Activated naive CD4-positive, alpha-beta T cell (primary cell): Measurements from ENCODE around the gene STK32C.
"Not testable (repeated sequence)": the region's sequence is repeated elsewhere in the genome, so short reads cannot be mapped to it uniquely, and the experiment has no call there.

Experiments used
- DNase-seq, 4 experiments: peaks; one replicate each; lab custom pipeline; 2025; lab: John Stamatoyannopoulos, UW

The STK32C gene

GRCh38 chr10:132232023-132232951 lies 75.5 kb downstream of the STK32C start:
- no peak for DNase-seq

GRCh38 chr10:132231656-132232022 lies 76.1 kb downstream of the STK32C start:
- no peak for DNase-seq

- DNase-seq = no peak
These were observed 77.1 kb downstream of the STK32C start for GRCh38 chr10:132230557-132231210.

DNA sequence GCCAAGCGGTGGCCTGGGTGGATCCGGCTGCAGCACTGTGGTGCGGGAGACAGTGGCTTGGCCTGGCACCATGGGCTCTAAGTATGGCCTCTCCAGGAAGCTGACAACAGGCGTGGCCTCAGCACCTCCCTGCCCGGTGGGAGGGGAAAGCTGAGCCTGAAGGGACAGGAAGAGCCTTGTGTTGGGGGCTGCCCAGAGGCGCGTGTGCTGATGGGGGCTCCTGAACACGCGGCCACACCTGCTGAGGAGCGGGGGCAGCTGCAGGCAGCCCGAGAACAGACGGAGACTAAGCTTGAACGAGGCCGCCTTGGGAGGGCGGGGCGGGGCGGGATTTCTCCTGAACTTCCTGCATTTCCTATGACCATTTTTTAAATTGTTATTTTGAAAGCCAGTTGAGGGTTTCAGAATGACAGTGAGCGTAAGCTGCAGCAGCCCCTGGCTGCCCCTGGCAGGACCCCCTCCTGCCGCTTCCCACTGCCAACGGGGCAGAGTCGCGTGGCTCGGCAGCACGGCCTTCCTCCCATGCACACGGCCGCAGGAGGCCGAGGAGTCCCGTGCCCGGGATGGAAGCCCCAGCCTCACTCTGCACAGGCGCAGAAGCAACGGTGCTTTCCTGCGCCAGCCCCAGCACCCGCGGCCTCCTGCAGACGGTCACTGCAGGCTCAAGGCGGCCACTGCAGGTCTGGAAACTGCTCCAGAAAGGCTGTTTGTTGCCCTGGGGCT lies 77.8 kb downstream of the STK32C start:
- DNase-seq = peak in 1 of 4 experiments; percentile 16

DNA sequence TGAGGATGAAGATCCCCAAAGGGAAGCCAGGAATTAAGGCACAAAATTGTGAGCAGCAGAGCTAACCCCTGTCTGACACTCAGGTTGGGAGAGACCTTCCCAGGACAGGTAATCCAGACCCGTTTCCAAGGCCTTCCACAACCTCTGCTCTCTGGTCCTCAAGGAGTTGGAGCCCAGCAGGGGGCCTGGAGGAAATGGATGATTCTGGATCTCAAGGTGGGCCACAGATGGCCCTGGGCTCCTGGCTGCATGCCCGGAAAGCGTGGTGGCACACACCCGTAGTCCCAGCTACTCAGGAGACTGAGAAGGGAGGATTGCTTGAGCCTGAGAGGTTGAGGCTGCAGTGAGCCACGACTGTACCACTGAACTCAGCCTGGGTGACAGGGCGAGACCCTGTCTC lies 78.7 kb downstream of the STK32C start:
- no peak for DNase-seq

DNA sequence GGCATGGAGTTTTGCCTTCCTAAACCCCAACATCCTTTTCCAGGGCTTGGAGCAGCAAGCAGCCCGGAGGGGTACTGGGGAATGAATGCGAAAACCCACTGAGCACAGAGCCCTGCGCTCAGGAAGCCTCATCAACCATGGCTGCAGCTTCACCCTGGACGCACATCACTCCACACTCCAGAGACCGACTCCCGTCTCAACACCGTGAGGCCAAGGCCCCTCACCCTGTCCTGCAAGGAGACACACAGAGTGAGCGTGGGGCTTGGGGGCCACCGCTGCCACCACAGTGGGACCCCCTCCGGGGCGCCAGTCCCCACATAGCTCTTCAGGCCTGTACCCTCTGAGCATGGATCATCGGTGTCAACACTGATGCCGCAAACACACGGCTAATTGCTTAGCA lies 79.1 kb downstream of the STK32C start:
- no peak for DNase-seq

DNA sequence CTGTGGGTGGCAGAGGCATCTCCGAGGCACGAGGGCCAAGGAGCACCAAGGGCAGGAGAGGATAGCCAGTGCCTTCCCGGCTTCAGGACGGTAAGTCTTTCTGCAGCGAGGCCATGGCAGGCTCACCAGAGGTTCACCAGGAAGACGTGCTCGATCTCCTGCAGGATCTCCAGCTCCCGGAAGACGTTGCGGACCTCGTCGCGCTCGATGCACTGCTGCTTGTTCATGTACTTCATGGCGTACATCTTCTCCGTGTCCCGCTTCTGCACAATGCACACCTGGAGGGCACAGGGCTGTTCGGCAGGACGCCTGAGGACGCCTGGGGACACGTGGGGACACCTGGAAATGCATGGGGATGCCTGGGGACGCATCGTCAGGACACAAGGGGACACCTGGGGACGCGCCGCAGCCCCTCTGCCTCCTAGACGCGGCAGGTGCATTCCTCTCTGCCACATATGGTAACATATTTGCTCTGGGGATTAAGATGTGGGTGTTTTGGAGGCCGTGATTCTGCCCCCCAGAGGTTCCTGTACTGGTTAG lies 79.8 kb downstream of the STK32C start:
- no peak for DNase-seq

DNA sequence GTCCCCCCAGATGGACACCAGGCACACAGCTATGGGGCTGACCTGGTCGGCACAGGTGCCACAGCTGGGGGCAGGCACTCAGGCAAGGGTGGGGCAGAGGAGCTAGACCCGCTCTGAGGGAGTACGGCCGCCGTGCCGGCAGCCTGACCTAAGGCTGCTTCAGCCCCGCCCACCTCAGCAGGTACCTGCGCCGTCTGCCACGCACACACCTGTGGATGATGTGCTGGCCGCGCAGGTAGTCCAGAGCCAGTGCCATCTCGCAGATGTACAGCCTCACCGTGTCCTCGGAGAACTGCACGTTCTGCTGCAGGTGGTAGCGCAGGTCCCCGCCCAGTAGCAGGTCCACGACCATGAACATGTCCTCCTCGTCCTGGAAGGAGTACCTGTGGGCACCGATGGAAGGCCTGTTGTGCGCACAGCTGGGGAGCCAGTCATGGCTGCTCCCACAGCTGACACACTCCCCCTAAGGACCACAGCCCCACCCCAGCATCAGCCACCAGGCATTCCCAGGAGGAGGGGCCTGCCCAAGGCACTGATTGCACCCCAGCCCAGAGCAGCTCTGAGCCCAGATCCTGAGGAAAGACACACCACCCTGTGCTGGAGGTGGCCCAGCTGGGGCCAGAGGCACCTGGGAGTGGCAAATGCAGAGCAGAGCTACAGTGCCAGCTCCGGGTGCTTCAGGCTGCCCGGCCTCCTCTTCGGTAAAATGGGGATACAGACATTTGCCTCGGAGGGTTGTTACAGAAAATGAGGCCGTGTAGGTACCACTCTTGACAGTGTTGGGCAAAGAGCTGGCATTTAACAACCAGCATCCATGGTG lies 81.0 kb downstream of the STK32C start:
- no peak for DNase-seq

DNA sequence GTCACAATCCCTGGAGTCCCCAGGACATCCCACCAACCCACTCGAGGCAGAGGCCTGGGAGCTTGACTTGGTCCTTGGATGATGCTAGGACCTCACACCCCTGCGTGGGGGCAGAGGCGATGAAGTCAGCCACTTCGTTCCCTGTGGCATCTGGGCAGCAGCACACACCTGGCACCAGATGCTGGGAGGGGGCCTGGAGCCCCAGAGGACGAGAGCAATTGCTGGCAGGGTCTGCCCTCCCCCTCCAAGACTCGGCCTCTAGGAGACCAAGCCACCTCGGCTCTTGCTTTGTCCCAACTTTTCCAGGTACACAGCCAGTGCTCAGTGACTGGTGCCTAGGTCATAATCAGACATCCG lies 81.9 kb downstream of the STK32C start:
- DNase-seq = no peak

- DNase-seq = no peak
These were observed 82.5 kb downstream of the STK32C start for GRCh38 chr10:132225073-132225848.

DNA sequence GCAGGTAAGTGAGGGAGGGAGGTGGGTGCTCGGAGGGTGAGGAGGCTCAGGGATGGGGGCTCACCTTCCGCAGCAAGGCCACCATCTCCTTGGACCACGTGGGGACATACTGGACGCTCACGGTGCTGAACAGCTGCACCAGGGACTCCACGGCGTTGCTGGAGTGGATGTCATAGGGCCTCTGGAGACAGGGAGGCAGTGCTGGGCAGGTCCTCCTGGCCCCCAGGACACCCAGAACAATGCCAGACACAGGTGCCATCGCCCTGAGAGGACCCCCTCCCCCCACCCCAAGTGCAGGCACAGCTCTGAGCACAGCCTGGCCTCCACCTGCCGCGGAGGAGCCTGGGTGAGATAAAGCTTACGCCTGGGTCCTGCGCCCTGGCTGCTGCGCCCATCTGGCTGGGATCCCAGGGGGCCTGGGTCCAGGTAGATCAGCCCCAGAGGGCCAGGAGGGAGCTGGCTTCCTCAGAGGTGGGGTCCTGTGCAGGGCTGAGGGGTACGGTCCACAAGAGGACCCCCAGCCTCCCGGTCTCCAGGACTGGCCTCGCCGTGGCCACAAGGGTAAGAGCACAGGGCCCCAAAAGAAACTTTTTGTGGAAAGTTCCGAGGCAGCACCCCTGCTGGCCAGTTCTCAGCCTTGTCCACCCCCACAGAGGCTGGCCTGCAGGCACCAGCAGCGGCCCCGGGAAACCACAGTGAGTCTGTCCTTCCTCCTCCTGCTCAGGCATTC lies 83.2 kb downstream of the STK32C start:
- no peak for DNase-seq

- no peak for DNase-seq
These were observed 84.0 kb downstream of the STK32C start for GRCh38 chr10:132223611-132224342.

DNA sequence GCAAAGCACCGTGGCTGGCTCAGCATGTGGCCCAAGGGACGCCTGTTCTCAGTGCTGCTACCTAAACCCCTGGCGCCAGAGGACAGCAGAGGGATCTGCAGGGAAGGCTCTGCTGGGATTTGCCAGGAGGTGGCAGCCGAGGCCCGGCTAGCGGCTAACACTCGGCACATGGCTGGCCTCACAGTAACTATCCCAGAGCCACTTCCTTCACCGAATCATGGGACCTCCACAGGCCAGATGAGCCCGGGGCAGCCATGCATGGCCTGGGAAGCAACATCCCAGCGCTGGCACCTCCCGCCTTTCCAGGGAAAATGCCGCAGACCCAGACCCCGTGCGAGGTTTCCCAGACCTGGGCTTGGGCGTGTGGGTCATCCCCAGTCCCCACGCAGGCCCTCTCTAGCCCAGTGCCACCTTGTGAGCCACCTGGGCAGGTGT lies 84.6 kb downstream of the STK32C start:
- peak in 2 of 4 experiments; percentile 38 to 45 for DNase-seq

DNA sequence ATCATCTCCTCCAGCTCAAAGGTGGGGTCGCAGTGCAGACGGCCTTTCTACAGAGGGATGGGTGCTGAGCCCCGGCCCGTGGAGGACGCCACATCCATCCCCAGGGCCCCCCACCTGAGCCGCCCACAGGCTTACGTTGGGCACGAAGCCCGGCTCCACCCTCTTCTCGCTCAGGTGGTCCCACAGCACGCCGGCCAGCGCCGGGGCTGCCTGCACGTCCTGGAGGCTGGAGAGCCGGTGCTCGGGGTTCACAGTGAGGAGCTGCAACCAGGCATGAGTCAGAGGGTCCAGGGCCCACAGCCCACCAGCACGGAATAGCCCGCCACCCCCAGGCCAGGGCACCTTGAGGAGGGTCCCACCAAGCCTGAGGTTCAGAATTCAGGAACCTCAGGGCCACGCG lies 85.0 kb downstream of the STK32C start:
- no peak for DNase-seq

GRCh38 chr10:132220996-132221395 lies 86.8 kb downstream of the STK32C start:
- DNase-seq = not testable (repeated sequence)

GRCh38 chr10:132220061-132220460 lies 87.7 kb downstream of the STK32C start:
- no peak for DNase-seq

- DNase-seq = no peak
These were observed 88.3 kb downstream of the STK32C start for GRCh38 chr10:132219486-132219885.

GRCh38 chr10:132216441-132216840 lies 91.3 kb downstream of the STK32C start:
- DNase-seq = not testable (repeated sequence)

- no peak for DNase-seq
These were observed 93.8 kb downstream of the STK32C start for GRCh38 chr10:132213917-132214316.
